ENCODE data around the gene METAP2. TPM values are rescaled to one million over a fixed set of nuclear protein-coding genes. Genes with fewer than 3 reads are reported as not detected.

METAP2 gene
- total and polyA plus RNA-seq, 2 of the 8 experiments (the other 6 are each of a cell fraction or from before 2014, with no cell fraction given): 41.3 to 114 TPM

- no peak for TF ChIP-seq CHD7 (IDR thresholded peaks at IDR 0.05; ENCODE audit: insufficient replicate concordance, low read length)
- TF ChIP-seq SIN3A (conservative IDR thresholded peaks at IDR 0.05 in 1 of 2, IDR thresholded peaks at IDR 0.05 in 1 of 2; ENCODE audit: low read depth in 1 of 2, low read length in 2 of 2): no peak
- no peak for TF ChIP-seq MAFK (IDR thresholded peaks at IDR 0.05; ENCODE audit: low read depth, low read length)
- TF ChIP-seq KDM1A (IDR thresholded peaks at IDR 0.05; ENCODE audit: borderline replicate concordance, low read length): no peak
- no peak for TF ChIP-seq EGR1 (IDR thresholded peaks at IDR 0.05; ENCODE audit: borderline replicate concordance, low read depth, low read length)
- no peak for TF ChIP-seq FOSL1 (IDR thresholded peaks at IDR 0.05; ENCODE audit: insufficient read depth, low read depth, low read length)
- no peak for TF ChIP-seq POLR2AphosphoS5 (IDR thresholded peaks at IDR 0.05; ENCODE audit: low read depth, low read length)
- no peak for TF ChIP-seq CHD2 (IDR thresholded peaks at IDR 0.05; ENCODE audit: low read length)
- no peak for TF ChIP-seq CTBP2 (IDR thresholded peaks at IDR 0.05; ENCODE audit: borderline replicate concordance, insufficient read depth, insufficient read length, low read length)
- TF ChIP-seq NANOG (IDR thresholded peaks at IDR 0.05; ENCODE audit: insufficient read depth, low read depth, low read length, poor library complexity, severe bottlenecking): no peak
- no peak for TF ChIP-seq ZNF274 (IDR thresholded peaks at IDR 0.05; ENCODE audit: borderline replicate concordance, extremely low read depth, low read length)
These were observed 20.9 kb downstream of the METAP2 start (continued) for GRCh38 chr12:95494888-95495287.

Measured in H1 (cell line).